CD8-positive, alpha-beta memory T cell (primary cell): ENCODE data around the gene CRTC3. TPM values are rescaled to one million over a fixed set of nuclear protein-coding genes. Genes with fewer than 3 reads are reported as not detected.

ENCODE experiments used
- CTCF ChIA-PET: fragments of 350-600 bp; sonication (Branson Sonifier 250); formaldehyde crosslinking; loops from one replicate; lab custom pipeline; 2021; ENCODE audit warnings: antibody characterized with exemption; lab: Charles Lee
- POLR2A ChIA-PET: fragments of 350-600 bp; sonication (Branson Sonifier 250); formaldehyde crosslinking; loops from one replicate; lab custom pipeline; 2021; ENCODE audit warnings: antibody characterized with exemption; lab: Charles Lee
- DNase-seq, 5 donors: peaks; one replicate each; pipeline versions ENCODE4 v3.0.0 to v3.0.0-alpha.2; 2020 to 2022; ENCODE audit warnings: mixed read lengths in 1 of 5
- H3K27ac ChIP-seq: one replicate; pipeline ENCODE4 v1.7.0; 2013; ENCODE audit warnings: low read depth, mild to moderate bottlenecking, low read length, moderate library complexity
- H3K27me3 ChIP-seq: 2 replicates; pipeline ENCODE4 v1.7.0; 2013; ENCODE audit warnings: low read length, mild to moderate bottlenecking; ENCODE audit not compliant: insufficient read depth, poor library complexity, severe bottlenecking
- H3K36me3 ChIP-seq: 2 replicates; pipeline ENCODE4 v1.7.0; 2013; ENCODE audit warnings: mild to moderate bottlenecking, low read length, moderate library complexity; ENCODE audit not compliant: insufficient read depth
- H3K4me1 ChIP-seq: 2 replicates; pipeline ENCODE4 v1.7.0; 2013; ENCODE audit warnings: mild to moderate bottlenecking, low read length, moderate library complexity; ENCODE audit not compliant: insufficient read depth
- H3K4me3 ChIP-seq: 2 replicates; pipeline ENCODE4 v1.7.0; 2013; ENCODE audit warnings: mild to moderate bottlenecking, low read length
- H3K9me3 ChIP-seq: 2 replicates; pipeline ENCODE4 v1.7.0; 2013; ENCODE audit warnings: mild to moderate bottlenecking, low read length
- H3K27ac Mint-ChIP-seq, 8 donors: one replicate each; pipeline ENCODE4 v1.8.0; 2020 to 2021; ENCODE audit warnings: mixed read lengths in 8 of 8, mild to moderate bottlenecking in 6 of 8, inconsistent platforms in 3 of 8, moderate library complexity in 3 of 8
- H3K27me3 Mint-ChIP-seq, 2 donors: one replicate each; pipeline ENCODE4 v1.8.0; 2020 to 2021; ENCODE audit warnings: mixed read lengths in 2 of 2, mild to moderate bottlenecking in 1 of 2, moderate library complexity in 1 of 2
- H3K36me3 Mint-ChIP-seq, 3 donors: one replicate each; pipeline ENCODE4 v1.8.0; 2020 to 2021; ENCODE audit warnings: mixed read lengths in 3 of 3, inconsistent platforms in 1 of 3, mild to moderate bottlenecking in 1 of 3
- H3K4me1 Mint-ChIP-seq, 3 donors: one replicate each; pipeline ENCODE4 v1.8.0; 2020 to 2021; ENCODE audit warnings: mixed read lengths in 3 of 3, inconsistent platforms in 1 of 3, mild to moderate bottlenecking in 1 of 3
- H3K4me3 Mint-ChIP-seq, 7 donors: one replicate each; pipeline ENCODE4 v1.8.0; 2020 to 2021; ENCODE audit warnings: mixed read lengths in 7 of 7, mild to moderate bottlenecking in 6 of 7, moderate library complexity in 4 of 7, inconsistent platforms in 2 of 7
- H3K9me3 Mint-ChIP-seq, 5 donors: one replicate each; pipeline ENCODE4 v1.8.0; 2020 to 2022; ENCODE audit warnings: mixed read lengths in 5 of 5, mild to moderate bottlenecking in 3 of 5, moderate library complexity in 2 of 5, inconsistent platforms in 1 of 5
- polyA plus RNA-seq: library from polyadenylated mRNA; unstranded; fragments of 300-500 nt; fragmentation: Illumina TruSeq; gene quantifications from one replicate; pipeline ENCODE4 v1.2.3, GENCODE V29; 2021
- total RNA-seq, 2 experiments: library from RNA; stranded (reverse); gene quantifications; one replicate each; pipeline ENCODE4 v1.2.3, GENCODE V29; 2021

The CRTC3 gene
- total and polyA plus RNA-seq, 3 experiments from 2014 or later = 25.5 to 34.2 (median 26.7) TPM

DNA sequence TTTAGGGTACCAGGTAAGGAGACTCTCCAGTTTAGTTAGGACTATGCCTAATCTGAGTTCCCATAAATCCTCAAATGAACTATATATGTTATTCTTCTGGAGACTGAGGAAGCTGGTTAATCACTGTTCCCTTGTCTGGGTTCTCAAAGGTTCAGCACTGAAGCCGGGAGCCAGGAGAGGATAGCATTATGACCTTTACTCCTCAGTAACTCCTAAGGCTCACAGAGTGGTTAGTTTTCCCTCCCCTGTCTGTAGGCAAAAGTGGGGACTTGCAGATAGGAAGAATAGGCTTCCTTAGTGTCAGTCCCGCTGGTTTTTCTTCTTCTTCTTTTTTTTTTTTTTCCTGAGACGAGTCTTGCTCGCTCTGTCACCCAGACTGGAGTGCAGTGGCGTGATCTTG lies 50.4 kb downstream of the CRTC3 start:
- Histone ChIP-seq H3K36me3 (no peaks in the 10 kb centered on the region), H3K4me3 (no peak overlapping the region), H3K27me3 (no peaks in the 10 kb centered on the region), H3K27ac (no peak overlapping the region), H3K9me3 (no peaks in the 10 kb centered on the region), H3K4me1 (peaks cover 66% of the 10 kb centered on the region)
- CTCF ChIA-PET = no interaction called here
- DNase-seq = no peak
- no peaks in the 10 kb centered on the region for H3K9me3 Mint-ChIP-seq
- no peaks in the 10 kb centered on the region for H3K27me3 Mint-ChIP-seq
- peaks cover 5 to 18% (median 14%) of the 10 kb centered on the region in 3 donors for H3K36me3 Mint-ChIP-seq
- H3K27ac Mint-ChIP-seq = peak overlapping the region in 2 of 8 donors; percentile 17 to 54
- H3K4me1 Mint-ChIP-seq = peaks cover 37 to 67% (median 52%) of the 10 kb centered on the region in 3 donors
- POLR2A ChIA-PET = no interaction called here
- no peak overlapping the region for H3K4me3 Mint-ChIP-seq

DNA sequence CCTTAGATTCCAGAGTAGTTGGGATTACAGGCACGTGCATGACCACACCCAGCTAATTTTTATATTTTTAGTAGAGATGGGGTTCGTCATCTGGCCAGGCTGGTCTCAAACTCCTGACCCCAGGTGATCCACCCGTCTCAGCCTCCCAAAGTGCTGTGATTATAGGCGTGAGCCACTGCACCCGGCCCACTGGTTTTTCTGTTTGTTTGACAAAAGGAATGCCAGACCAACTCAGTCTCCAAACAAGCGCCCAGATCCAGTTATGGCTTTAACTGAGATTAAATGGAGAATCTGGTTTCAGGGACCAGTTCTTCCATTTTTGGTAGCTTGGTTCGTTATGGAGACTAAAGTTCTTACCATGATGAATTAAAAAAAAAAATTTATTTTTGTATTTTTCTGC lies 50.8 kb downstream of the CRTC3 start:
- Histone ChIP-seq H3K27ac (no peak overlapping the region), H3K4me1 (peaks cover 61% of the 10 kb centered on the region), H3K27me3 (no peaks in the 10 kb centered on the region), H3K36me3 (no peaks in the 10 kb centered on the region), H3K9me3 (no peaks in the 10 kb centered on the region), H3K4me3 (no peak overlapping the region)
- Mint-ChIP-seq H3K4me1 (peaks cover 35 to 63% (median 50%) of the 10 kb centered on the region in 3 donors), H3K36me3 (peaks cover 5 to 18% (median 14%) of the 10 kb centered on the region in 3 donors), H3K27me3 (no peaks in the 10 kb centered on the region), H3K4me3 (no peak overlapping the region), H3K27ac (peak overlapping the region in 1 of 8 donors; percentile 91), H3K9me3 (no peaks in the 10 kb centered on the region)
- CTCF ChIA-PET = no interaction called here
- no peak for DNase-seq
- POLR2A ChIA-PET = no interaction called here

DNA sequence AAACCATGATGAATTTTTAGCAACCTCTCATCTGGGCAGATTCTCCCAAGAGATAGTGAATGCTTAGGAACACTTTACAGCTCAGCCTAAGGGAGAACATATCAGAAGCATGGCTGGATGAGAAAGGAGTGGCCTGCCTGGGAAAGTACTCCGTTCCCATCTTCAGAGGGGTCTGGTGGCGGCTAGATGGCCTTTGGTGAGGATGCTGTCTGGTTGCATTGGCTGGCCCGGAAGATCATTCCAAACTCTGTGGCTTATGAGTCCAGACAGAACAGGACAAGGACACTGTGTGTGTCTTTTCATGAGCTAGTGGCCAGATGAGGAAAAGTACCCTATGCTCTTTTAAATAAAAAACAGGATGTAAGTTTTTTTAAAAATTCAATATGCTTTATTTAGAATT lies 51.2 kb downstream of the CRTC3 start:
- Histone ChIP-seq H3K27ac (no peak overlapping the region), H3K4me1 (peaks cover 57% of the 10 kb centered on the region), H3K4me3 (no peak overlapping the region), H3K36me3 (no peaks in the 10 kb centered on the region), H3K9me3 (no peaks in the 10 kb centered on the region), H3K27me3 (no peaks in the 10 kb centered on the region)
- Mint-ChIP-seq H3K27me3 (no peaks in the 10 kb centered on the region), H3K4me1 (peaks cover 35 to 62% (median 51%) of the 10 kb centered on the region in 3 donors), H3K36me3 (peaks cover 5 to 19% (median 17%) of the 10 kb centered on the region in 3 donors), H3K4me3 (no peak overlapping the region), H3K27ac (peak overlapping the region in 2 of 8 donors; percentile 50 to 61), H3K9me3 (no peaks in the 10 kb centered on the region)
- POLR2A ChIA-PET = no interaction called here
- CTCF ChIA-PET = no interaction called here
- DNase-seq = no peak

- H3K4me3 ChIP-seq = peak overlapping the region; percentile 0
- no peaks in the 10 kb centered on the region for H3K27me3 Mint-ChIP-seq
- H3K4me3 Mint-ChIP-seq = peak overlapping the region in 2 of 7 donors; percentile 54 to 55
These were observed 52.1 kb downstream of the CRTC3 start for GRCh38 chr15:90581771-90582352.

DNA sequence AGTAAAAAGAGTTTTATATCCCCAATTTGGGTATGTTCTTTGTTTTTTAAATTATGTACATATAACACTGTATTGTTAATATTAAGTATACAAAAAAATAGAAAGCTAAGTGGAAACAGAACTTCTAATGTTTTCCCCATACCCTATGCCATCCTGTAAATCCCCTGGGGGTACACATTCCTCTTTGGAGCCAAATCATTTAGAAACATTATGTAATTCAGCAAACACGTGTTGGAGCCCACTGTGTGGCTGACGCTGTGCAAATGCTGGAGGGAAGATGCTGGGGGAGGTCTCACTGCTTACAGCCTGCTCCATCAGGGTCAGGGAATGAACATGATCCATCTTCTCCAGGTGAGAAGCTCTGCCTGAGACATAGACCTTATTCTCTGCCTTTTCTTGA lies 52.8 kb downstream of the CRTC3 start:
- Histone ChIP-seq H3K4me1 (peaks cover 55% of the 10 kb centered on the region), H3K27me3 (no peaks in the 10 kb centered on the region), H3K4me3 (no peak overlapping the region), H3K36me3 (no peaks in the 10 kb centered on the region), H3K27ac (no peak overlapping the region), H3K9me3 (no peaks in the 10 kb centered on the region)
- Mint-ChIP-seq H3K27me3 (no peaks in the 10 kb centered on the region), H3K27ac (peak overlapping the region in 2 of 8 donors; percentile 25 to 44), H3K9me3 (no peaks in the 10 kb centered on the region), H3K4me1 (peaks cover 36 to 60% (median 49%) of the 10 kb centered on the region in 3 donors), H3K36me3 (peaks cover 0 to 19% (median 7%) of the 10 kb centered on the region in 3 donors), H3K4me3 (no peak overlapping the region)
- ChIA-PET CTCF (no interaction called here), POLR2A (no interaction called here)
- no peak for DNase-seq

More at GRCh38 chr15:90581771-90582352, 52.1 kb downstream of the CRTC3 start:
- no peaks in the 10 kb centered on the region for H3K36me3 ChIP-seq
- ChIA-PET CTCF (no interaction called here), POLR2A (no interaction called here)
- H3K9me3 Mint-ChIP-seq = no peaks in the 10 kb centered on the region
- peaks cover 0 to 19% (median 12%) of the 10 kb centered on the region in 3 donors for H3K36me3 Mint-ChIP-seq
- no peak for DNase-seq
- no peaks in the 10 kb centered on the region for H3K27me3 ChIP-seq
- H3K27ac Mint-ChIP-seq = peak overlapping the region in 6 of 8 donors; percentile 27 to 81 (median 66)
- H3K4me1 ChIP-seq = peaks cover 53% of the 10 kb centered on the region
- peaks cover 32 to 60% (median 48%) of the 10 kb centered on the region in 3 donors for H3K4me1 Mint-ChIP-seq
- no peak overlapping the region for H3K27ac ChIP-seq
- H3K9me3 ChIP-seq = no peaks in the 10 kb centered on the region

- Histone ChIP-seq H3K4me1 (peaks cover 59% of the 10 kb centered on the region), H3K27ac (no peak overlapping the region)
- POLR2A ChIA-PET = no interaction called here
These were observed 53.9 kb downstream of the CRTC3 start for GRCh38 chr15:90583471-90584252.

GRCh38 chr15:90584841-90585240 lies 55.1 kb downstream of the CRTC3 start:
- Mint-ChIP-seq H3K36me3 (peaks cover 3 to 26% (median 6%) of the 10 kb centered on the region in 3 donors), H3K4me1 (peaks cover 37 to 52% (median 47%) of the 10 kb centered on the region in 3 donors), H3K27me3 (no peaks in the 10 kb centered on the region), H3K27ac (peak overlapping the region in 2 of 8 donors; percentile 80 to 87), H3K9me3 (no peaks in the 10 kb centered on the region), H3K4me3 (no peak overlapping the region)
- H3K4me3 ChIP-seq = no peak overlapping the region
- ChIA-PET CTCF (interaction anchor here (0.9 to 1.1 kb wide), 2 partner anchors 41 to 54 kb away, joined by 3 to 5 read pairs; no protein-coding TSS in a partner anchor), POLR2A (no interaction called here)
- H3K36me3 ChIP-seq = no peaks in the 10 kb centered on the region
- H3K27ac ChIP-seq = no peak overlapping the region
- H3K4me1 ChIP-seq = peaks cover 55% of the 10 kb centered on the region
- H3K27me3 ChIP-seq = no peaks in the 10 kb centered on the region
- H3K9me3 ChIP-seq = no peaks in the 10 kb centered on the region
- DNase-seq = no peak

More at GRCh38 chr15:90583471-90584252, 53.9 kb downstream of the CRTC3 start:
- Histone ChIP-seq H3K27me3 (no peaks in the 10 kb centered on the region), H3K4me3 (no peak overlapping the region), H3K9me3 (no peaks in the 10 kb centered on the region), H3K36me3 (no peaks in the 10 kb centered on the region)
- DNase-seq = no peak
- Mint-ChIP-seq H3K9me3 (no peaks in the 10 kb centered on the region), H3K36me3 (peaks cover 3 to 24% (median 6%) of the 10 kb centered on the region in 3 donors), H3K27ac (peak overlapping the region in 4 of 8 donors; percentile 15 to 75 (median 54)), H3K4me3 (no peak overlapping the region), H3K27me3 (no peaks in the 10 kb centered on the region), H3K4me1 (peaks cover 38 to 56% (median 49%) of the 10 kb centered on the region in 3 donors)
- CTCF ChIA-PET = interaction anchor here (0.9 kb wide), 1 partner anchor 11 kb away, joined by 3 read pairs; no protein-coding TSS in a partner anchor
